NCI-H510A (cell line): ENCODE measurements around the gene CTAGE15.
"Not testable (repeated sequence)": the region's sequence is repeated elsewhere in the genome, so short reads cannot be mapped to it uniquely, and the experiment has no call there.

Experiments used
- DNase-seq: peaks from one replicate; lab custom pipeline; 2025; lab: John Stamatoyannopoulos, UW

The CTAGE15 gene

GRCh38 chr7:143571501-143571900, at the start of gene CTAGE15:
Gene CTAGE15, plus strand, starts transcription at chr7:143571801. Its CDS starts 17 bp downstream, at chr7:143571818.
- DNase-seq, result not testable (repeated sequence)

GRCh38 chr7:143522309-143522916, 49.2 kb upstream of the CTAGE15 start:
- DNase-seq, result not testable (repeated sequence)

GRCh38 chr7:143531169-143531926, 40.3 kb upstream of the CTAGE15 start:
- not testable (repeated sequence) for DNase-seq

- not testable (repeated sequence) for DNase-seq
Observed at GRCh38 chr7:143531932-143532331, 39.7 kb upstream of the CTAGE15 start.

- DNase-seq, result not testable (repeated sequence)
Observed at GRCh38 chr7:143533213-143533839, 38.3 kb upstream of the CTAGE15 start.

- not testable (repeated sequence) for DNase-seq
Observed at GRCh38 chr7:143536443-143536842, 35.2 kb upstream of the CTAGE15 start.

GRCh38 chr7:143543288-143544038, 28.1 kb upstream of the CTAGE15 start:
- not testable (repeated sequence) for DNase-seq

GRCh38 chr7:143555968-143556367, 15.6 kb upstream of the CTAGE15 start:
- DNase-seq, result not testable (repeated sequence)

GRCh38 chr7:143563306-143563705, 8.3 kb upstream of the CTAGE15 start:
- DNase-seq, result not testable (repeated sequence)

- not testable (repeated sequence) for DNase-seq
Observed at GRCh38 chr7:143566001-143566400, 5.6 kb upstream of the CTAGE15 start.

GRCh38 chr7:143588183-143588582, 16.6 kb downstream of the CTAGE15 start:
- not testable (repeated sequence) for DNase-seq

GRCh38 chr7:143589897-143590296, 18.3 kb downstream of the CTAGE15 start:
- not testable (repeated sequence) for DNase-seq

- DNase-seq, result not testable (repeated sequence)
Observed at GRCh38 chr7:143598086-143598485, 26.5 kb downstream of the CTAGE15 start.

- DNase-seq, result not testable (repeated sequence)
Observed at GRCh38 chr7:143603549-143603948, 31.9 kb downstream of the CTAGE15 start.

- not testable (repeated sequence) for DNase-seq
Observed at GRCh38 chr7:143606088-143606487, 34.5 kb downstream of the CTAGE15 start.

- DNase-seq, result not testable (repeated sequence)
Observed at GRCh38 chr7:143615545-143615944, 43.9 kb downstream of the CTAGE15 start.

GRCh38 chr7:143617204-143617603, 45.6 kb downstream of the CTAGE15 start:
- not testable (repeated sequence) for DNase-seq

GRCh38 chr7:143620058-143620457, 48.5 kb downstream of the CTAGE15 start:
- DNase-seq, result not testable (repeated sequence)

GRCh38 chr7:143620646-143621045, 49.0 kb downstream of the CTAGE15 start, which contains the start of gene TCAF2:
Gene TCAF2, plus strand, starts transcription at chr7:143620974.
- not testable (repeated sequence) for DNase-seq

GRCh38 chr7:143621175-143621574, 49.6 kb downstream of the CTAGE15 start:
- DNase-seq, result not testable (repeated sequence)

- DNase-seq, result not testable (repeated sequence)
Observed at GRCh38 chr7:143622130-143622529, 50.5 kb downstream of the CTAGE15 start.
